Activated T-helper 1 cell treated with anti-CD3 and anti-CD28 coated beads, Interleukin-12 subunit alpha, Interleukin-12 subunit beta, Interleukin-2, Interleukin-4 antibody, amounts not matched to agents 30 ng/mL and 10 ng/mL and 1 ng/mL, durations not matched to agents 14 hours and 24 hours and 36 hours (primary cell): ENCODE results near the gene BCAR3. TPM values are rescaled to one million over a fixed set of nuclear protein-coding genes. Genes with fewer than 3 reads are reported as not detected.
"Not testable (repeated sequence)": the region's sequence is repeated elsewhere in the genome, so short reads cannot be mapped to it uniquely, and the experiment has no call there.

Experiments used
- DNase-seq: peaks from one replicate; pipeline ENCODE4 v3.0.0; 2021; ENCODE audit warnings: low spot score
- H3K27ac Mint-ChIP-seq: one replicate; pipeline ENCODE4 v1.8.0; 2021; ENCODE audit warnings: mild to moderate bottlenecking, mixed read lengths
- H3K27me3 Mint-ChIP-seq: one replicate; pipeline ENCODE4 v1.8.0; 2022; ENCODE audit warnings: mild to moderate bottlenecking, moderate library complexity, mixed read lengths; ENCODE audit not compliant: insufficient read depth
- H3K36me3 Mint-ChIP-seq: one replicate; pipeline ENCODE4 v1.8.0; 2021; ENCODE audit warnings: low read depth, mixed read lengths
- H3K4me1 Mint-ChIP-seq: one replicate; pipeline ENCODE4 v1.8.0; 2021; ENCODE audit warnings: low read depth, mixed read lengths
- H3K4me3 Mint-ChIP-seq: one replicate; pipeline ENCODE4 v1.8.0; 2021; ENCODE audit warnings: mild to moderate bottlenecking, moderate library complexity, mixed read lengths
- H3K9me3 Mint-ChIP-seq: one replicate; pipeline ENCODE4 v1.8.0; 2021; ENCODE audit warnings: mixed read lengths
- intact Hi-C: fragments of 100-400 bp; cut with micrococcal nuclease; formaldehyde crosslinking; loops from one replicate; pipeline ENCODE4 v1.15.1; 2024
- total RNA-seq: library from RNA; stranded (reverse); gene quantifications from 2 replicates; pipeline ENCODE4 v1.2.3, GENCODE V29; 2022

BCAR3 gene
- total RNA-seq, 1 donor from 2014 or later = 1.1 TPM

GRCh38 chr1:93652323-93652949 is 29.2 kb downstream of the BCAR3 start:
- Mint-ChIP-seq H3K4me1 (no peaks in the 10 kb centered on the region), H3K27ac (no peak overlapping the region), H3K4me3 (no peak overlapping the region), H3K9me3 (no peaks in the 10 kb centered on the region), H3K27me3 (peaks cover 26% of the 10 kb centered on the region), H3K36me3 (no peaks in the 10 kb centered on the region)
- intact Hi-C loops = no loop called here
- DNase-seq = no peak

- no peaks in the 10 kb centered on the region for H3K4me1 Mint-ChIP-seq
- DNase-seq = no peak
- no peak overlapping the region for H3K4me3 Mint-ChIP-seq
- peaks cover 26% of the 10 kb centered on the region for H3K27me3 Mint-ChIP-seq
- intact Hi-C loops = no loop called here
- H3K27ac Mint-ChIP-seq = no peak overlapping the region
- no peaks in the 10 kb centered on the region for H3K36me3 Mint-ChIP-seq
- H3K9me3 Mint-ChIP-seq = no peaks in the 10 kb centered on the region
Measured at GRCh38 chr1:93651695-93652094, 29.9 kb downstream of the BCAR3 start.

GRCh38 chr1:93650159-93650558 is 31.5 kb downstream of the BCAR3 start:
- H3K36me3 Mint-ChIP-seq, H3K4me1 Mint-ChIP-seq, H3K4me3 Mint-ChIP-seq, H3K27ac Mint-ChIP-seq, intact Hi-C loops, DNase-seq, H3K9me3 Mint-ChIP-seq: not testable (repeated sequence)
- H3K27me3 Mint-ChIP-seq = peaks cover 20% of the 10 kb centered on the region

- DNase-seq = no peak
- H3K4me1 Mint-ChIP-seq = no peaks in the 10 kb centered on the region
- no peak overlapping the region for H3K4me3 Mint-ChIP-seq
- no peaks in the 10 kb centered on the region for H3K9me3 Mint-ChIP-seq
- H3K27me3 Mint-ChIP-seq = peaks cover 22% of the 10 kb centered on the region
- intact Hi-C loops = no loop called here
- no peaks in the 10 kb centered on the region for H3K36me3 Mint-ChIP-seq
- H3K27ac Mint-ChIP-seq = no peak overlapping the region
Measured at GRCh38 chr1:93649231-93649630, 32.4 kb downstream of the BCAR3 start.

- H3K27me3 Mint-ChIP-seq = peaks cover 24% of the 10 kb centered on the region
- H3K27ac Mint-ChIP-seq = no peak overlapping the region
- peaks cover 5% of the 10 kb centered on the region for H3K4me1 Mint-ChIP-seq
- no peaks in the 10 kb centered on the region for H3K36me3 Mint-ChIP-seq
- H3K9me3 Mint-ChIP-seq = no peaks in the 10 kb centered on the region
- no peak overlapping the region for H3K4me3 Mint-ChIP-seq
- intact Hi-C loops = no loop called here
- no peak for DNase-seq
Measured at GRCh38 chr1:93648656-93649055, 33.0 kb downstream of the BCAR3 start.

- Mint-ChIP-seq H3K9me3 (no peaks in the 10 kb centered on the region), H3K27ac (no peak overlapping the region), H3K4me1 (peaks cover 8% of the 10 kb centered on the region), H3K27me3 (peaks cover 10% of the 10 kb centered on the region), H3K4me3 (no peak overlapping the region), H3K36me3 (no peaks in the 10 kb centered on the region)
- intact Hi-C loops = no loop called here
- DNase-seq = no peak
Measured at GRCh38 chr1:93641527-93641926, 40.1 kb downstream of the BCAR3 start.

GRCh38 chr1:93640656-93641440 is 40.8 kb downstream of the BCAR3 start:
- intact Hi-C loops = no loop called here
- Mint-ChIP-seq H3K4me1 (peaks cover 8% of the 10 kb centered on the region), H3K36me3 (no peaks in the 10 kb centered on the region), H3K4me3 (no peak overlapping the region), H3K27ac (no peak overlapping the region), H3K27me3 (peaks cover 10% of the 10 kb centered on the region), H3K9me3 (no peaks in the 10 kb centered on the region)
- DNase-seq = no peak

GRCh38 chr1:93638981-93639380 is 42.7 kb downstream of the BCAR3 start:
- H3K27ac Mint-ChIP-seq = no peak overlapping the region
- peaks cover 6% of the 10 kb centered on the region for H3K27me3 Mint-ChIP-seq
- no peaks in the 10 kb centered on the region for H3K36me3 Mint-ChIP-seq
- intact Hi-C loops = no loop called here
- DNase-seq = no peak
- H3K4me3 Mint-ChIP-seq = no peak overlapping the region
- H3K4me1 Mint-ChIP-seq = peaks cover 6% of the 10 kb centered on the region
- H3K9me3 Mint-ChIP-seq = no peaks in the 10 kb centered on the region

- Mint-ChIP-seq H3K4me1 (no peaks in the 10 kb centered on the region), H3K27me3 (peaks cover 5% of the 10 kb centered on the region), H3K36me3 (no peaks in the 10 kb centered on the region), H3K4me3 (no peak overlapping the region), H3K27ac (no peak overlapping the region), H3K9me3 (no peaks in the 10 kb centered on the region)
- intact Hi-C loops = no loop called here
- DNase-seq = no peak
Measured at GRCh38 chr1:93638307-93638847, 43.3 kb downstream of the BCAR3 start.

- Mint-ChIP-seq H3K4me3 (no peak overlapping the region), H3K9me3 (no peaks in the 10 kb centered on the region), H3K27ac (no peak overlapping the region), H3K27me3 (peaks cover 5% of the 10 kb centered on the region), H3K4me1 (no peaks in the 10 kb centered on the region), H3K36me3 (no peaks in the 10 kb centered on the region)
- intact Hi-C loops = no loop called here
- no peak for DNase-seq
Measured at GRCh38 chr1:93636712-93637111, 44.9 kb downstream of the BCAR3 start.

- Mint-ChIP-seq H3K4me1 (no peaks in the 10 kb centered on the region), H3K27ac (no peak overlapping the region), H3K27me3 (peaks cover 5% of the 10 kb centered on the region), H3K36me3 (no peaks in the 10 kb centered on the region), H3K9me3 (no peaks in the 10 kb centered on the region), H3K4me3 (no peak overlapping the region)
- DNase-seq = no peak
- intact Hi-C loops = no loop called here
Measured at GRCh38 chr1:93635614-93636543, 45.8 kb downstream of the BCAR3 start.

GRCh38 chr1:93633313-93633712 is 48.3 kb downstream of the BCAR3 start:
- intact Hi-C loops = no loop called here
- Mint-ChIP-seq H3K27me3 (peaks cover 3% of the 10 kb centered on the region), H3K27ac (no peak overlapping the region), H3K36me3 (no peaks in the 10 kb centered on the region), H3K4me1 (no peaks in the 10 kb centered on the region), H3K9me3 (no peaks in the 10 kb centered on the region), H3K4me3 (no peak overlapping the region)
- DNase-seq = no peak
